HepG2 (cell line): ENCODE data around the gene SEMA3C. TPM values are rescaled to one million over a fixed set of nuclear protein-coding genes. Genes with fewer than 3 reads are reported as not detected.

ENCODE experiments used
- ATAC-seq: fragments of 200-7000 bp; cut with Tn5 transposase; 3 replicates; pipeline ENCODE4 v1.9.1; 2020; ENCODE audit warnings: mild to moderate bottlenecking, moderate library complexity
- BruUV-seq: library from RNA; stranded (reverse); fragments of 400-500 nt; replicated peaks from 2 replicates; lab custom pipeline; 2021; lab: Mats Ljungman, UMichigan
- CTCF ChIA-PET: fragments of 300-600 bp; formaldehyde crosslinking; extraction: SDS; loops from one replicate; lab custom pipeline; 2021; ENCODE audit warnings: low total read pairs, inconsistent platforms, low intra/inter-chr PET ratio; lab: Yijun Ruan, JAX
- POLR2A ChIA-PET: fragments of 350-600 bp; sonication (Branson Sonifier 250); formaldehyde crosslinking; loops from one replicate; lab custom pipeline; 2020; ENCODE audit warnings: antibody characterized with exemption, inconsistent platforms; lab: Yijun Ruan, JAX
- DNase-seq: peaks from one replicate; pipeline ENCODE4 v3.0.0-alpha.2; 2015; ENCODE audit warnings: low spot score
- FAIRE-seq: peaks from 3 replicates; lab custom pipeline; 2011; peaks lifted over from hg19 to GRCh38; lab: Jason Lieb, UNC
- H2AFZ ChIP-seq: one replicate; pipeline ENCODE4 v1.6.1; 2011; ENCODE audit warnings: low read length, inconsistent platforms
- H3K27ac ChIP-seq: fragments of 300-600 bp; 3 replicates; pipeline ENCODE4 v1.8.0; 2011; ENCODE audit warnings: mixed run types, mild to moderate bottlenecking, mixed read lengths, low read length, inconsistent platforms; ENCODE audit not compliant: insufficient read depth; ENCODE audit errors: extremely low read length
- H3K27me3 ChIP-seq, 2 experiments: fragments of 200-600 bp in 1 of 2; 2 replicates in 1 of 2; 3 replicates in 1 of 2; pipeline versions ENCODE4 v1.6.0 to v1.8.0; 2011; ENCODE audit warnings: low read length in 2 of 2, mild to moderate bottlenecking in 2 of 2, moderate library complexity in 2 of 2, inconsistent platforms in 1 of 2; ENCODE audit not compliant: insufficient read depth in 2 of 2, control insufficient read depth in 1 of 2
- H3K36me3 ChIP-seq, 2 experiments: fragments of 200-600 bp in 1 of 2; replicated peaks in 1 of 2; 2 replicates in 1 of 2; 3 replicates in 1 of 2; pipeline versions ENCODE4 v1.5.1 to v1.8.0; 2011; ENCODE audit warnings: low read length in 2 of 2, inconsistent platforms in 1 of 2; ENCODE audit not compliant: insufficient read depth in 2 of 2, control insufficient read depth in 1 of 2
- H3K4me1 ChIP-seq: 2 replicates; pipeline ENCODE4 v1.5.1; 2012; ENCODE audit warnings: low read length, inconsistent platforms; ENCODE audit not compliant: insufficient read depth
- H3K4me2 ChIP-seq: 2 replicates; pipeline ENCODE4 v1.6.0; 2011; ENCODE audit warnings: low read depth, low read length, inconsistent platforms
- H3K4me3 ChIP-seq, 3 experiments: fragments of 200-600 bp in 1 of 3; sonication (generic), shearing (Covaris generic) in 1 of 3; replicated peaks in 1 of 3; 2 replicates each; pipeline ENCODE4 v1.5.1; 2011 to 2016; ENCODE audit warnings: low read length in 3 of 3, inconsistent platforms in 2 of 3, low read depth in 2 of 3, mild to moderate bottlenecking in 2 of 3, control low read depth in 1 of 3, mixed read lengths in 1 of 3; ENCODE audit not compliant: insufficient read depth in 1 of 3
- H3K79me2 ChIP-seq: one replicate; pipeline ENCODE4 v1.6.1; 2011; ENCODE audit warnings: low read length, inconsistent platforms; ENCODE audit not compliant: insufficient read depth
- H3K9ac ChIP-seq: 2 replicates; pipeline ENCODE4 v1.6.0; 2011; ENCODE audit warnings: mild to moderate bottlenecking, low read depth, low read length, inconsistent platforms; ENCODE audit not compliant: insufficient read depth
- H3K9me3 ChIP-seq: 2 replicates; pipeline ENCODE4 v1.5.1; 2012; ENCODE audit warnings: mild to moderate bottlenecking, low read length
- H4K20me1 ChIP-seq: 2 replicates; pipeline ENCODE4 v1.6.0; 2011; ENCODE audit warnings: inconsistent platforms, mild to moderate bottlenecking, low read length, moderate library complexity; ENCODE audit not compliant: insufficient read depth
- AHR ChIP-seq: IDR thresholded peaks from 2 replicates; pipeline ENCODE4 v1.6.1; 2018; ENCODE audit warnings: missing genetic modification reagents, missing compliant biosample characterization
- HIVEP1 ChIP-seq: sonication (generic); formaldehyde crosslinking; IDR thresholded peaks from 2 replicates; pipeline ENCODE4 v1.4.0; 2020; ENCODE audit warnings: mild to moderate bottlenecking, missing genetic modification reagents
- NFRKB ChIP-seq: fragments of 450-650 bp; IDR thresholded peaks from 2 replicates; pipeline ENCODE4 v1.6.1; 2017
- RCOR2 ChIP-seq: IDR thresholded peaks from 2 replicates; pipeline ENCODE4 v1.6.1; 2016; ENCODE audit warnings: missing biosample characterization, missing genetic modification reagents
- SCMH1 ChIP-seq: sonication (generic); formaldehyde crosslinking; IDR thresholded peaks from 2 replicates; pipeline ENCODE4 v1.9.0; 2021; ENCODE audit warnings: missing genetic modification reagents, mild to moderate bottlenecking, borderline replicate concordance
- SMAD1 ChIP-seq: sonication (generic); formaldehyde crosslinking; IDR thresholded peaks from 2 replicates; pipeline ENCODE4 v1.4.0; 2020; ENCODE audit warnings: missing genetic modification reagents, low read depth, mild to moderate bottlenecking, borderline replicate concordance
- TAF15 ChIP-seq: fragments of 200-400 bp; formaldehyde crosslinking; IDR thresholded peaks from one replicate; pipeline ENCODE4 v1.6.1; 2018; ENCODE audit warnings: mild to moderate bottlenecking, low read depth, low read length; ENCODE audit not compliant: poor library complexity, severe bottlenecking
- ZNF30 ChIP-seq: sonication (generic); formaldehyde crosslinking; IDR thresholded peaks from 2 replicates; pipeline ENCODE4 v1.5.0; 2020; ENCODE audit warnings: mild to moderate bottlenecking, missing genetic modification reagents
- ZNF431 ChIP-seq: sonication (generic); formaldehyde crosslinking; IDR thresholded peaks from 2 replicates; pipeline ENCODE4 v1.9.0; 2022; ENCODE audit warnings: missing genetic modification reagents, low read depth, mild to moderate bottlenecking, borderline replicate concordance
- ZNF550 ChIP-seq: sonication (generic); formaldehyde crosslinking; IDR thresholded peaks from 2 replicates; pipeline ENCODE4 v1.4.0; 2020; ENCODE audit warnings: mild to moderate bottlenecking, missing genetic modification reagents, borderline replicate concordance
- ZNF619 ChIP-seq: sonication (generic); formaldehyde crosslinking; IDR thresholded peaks from 2 replicates; pipeline ENCODE4 v1.4.0; 2020; ENCODE audit warnings: mild to moderate bottlenecking, missing genetic modification reagents
- ZNF713 ChIP-seq: sonication (generic); formaldehyde crosslinking; IDR thresholded peaks from 2 replicates; pipeline ENCODE4 v1.4.0; 2020; ENCODE audit warnings: mild to moderate bottlenecking, missing genetic modification reagents
- ZNF792 ChIP-seq: IDR thresholded peaks from 2 replicates; pipeline ENCODE4 v1.6.1; 2016
- ZNF841 ChIP-seq: sonication (generic); formaldehyde crosslinking; IDR thresholded peaks from 2 replicates; pipeline ENCODE4 v1.8.1; 2023; ENCODE audit warnings: missing genetic modification reagents, borderline replicate concordance
- ZSCAN12 ChIP-seq: sonication (generic); formaldehyde crosslinking; IDR thresholded peaks from 2 replicates; pipeline ENCODE4 v1.9.0; 2021; ENCODE audit warnings: mild to moderate bottlenecking, missing genetic modification reagents
- ZSCAN20 ChIP-seq: sonication (generic); formaldehyde crosslinking; IDR thresholded peaks from 2 replicates; pipeline ENCODE4 v1.4.0; 2020; ENCODE audit warnings: missing genetic modification reagents, mild to moderate bottlenecking, borderline replicate concordance
- ZZZ3 ChIP-seq: sonication (generic); formaldehyde crosslinking; IDR thresholded peaks from 2 replicates; pipeline ENCODE4 v1.4.0; 2020; ENCODE audit warnings: missing genetic modification reagents, mild to moderate bottlenecking, borderline replicate concordance
- WGBS: methylation state at CpG from one replicate; pipeline ENCODE4 v1.1.6; 2017; ENCODE audit warnings: low lambda C conversion rate; 5-methylcytosine and 5-hydroxymethylcytosine counted together
- in situ Hi-C: cut with HindIII; loops from 2 replicates; pipeline ENCODE4 v1.10.0; 2017; ENCODE audit warnings: low pct_unique_long_range_greater_than_20kb; ENCODE audit not compliant: extremely low pct_ligation_motif_present
- intact Hi-C: fragments of 100-400 bp; cut with micrococcal nuclease; formaldehyde crosslinking; loops from one replicate; pipeline ENCODE4 v1.10.0; 2022; ENCODE audit not compliant: unreplicated experiment
- polyA plus RNA-seq, 8 experiments: library from polyadenylated mRNA; depleted of rRNA in 3 of 8; stranded (reverse) in 7 of 8; unstranded in 1 of 8; fragments of >200 nt; fragmentation: Illumina TruSeq in 4 of 8; extraction: Trizol in 4 of 8; gene quantifications; 2 replicates each; pipeline versions ENCODE4 v1.2.1 to v1.2.3, GENCODE V29; 2011 to 2016; ENCODE audit warnings: low read depth in 4 of 8, missing spikeins in 1 of 8, mixed read lengths in 1 of 8; ENCODE audit not compliant: insufficient read depth in 1 of 8
- total RNA-seq, 5 experiments: library from RNA; depleted of rRNA; stranded (reverse); fragments of >200 nt; fragmentation: Illumina TruSeq; extraction: Trizol; gene quantifications; 2 replicates each; pipeline ENCODE4 v1.2.3, GENCODE V29; 2016; ENCODE audit warnings: low read depth in 1 of 5
- TF ChIP-seq, protein P1 (sequence below): sonication (generic); formaldehyde crosslinking; IDR thresholded peaks from 2 replicates; pipeline ENCODE4 v1.8.1; 2023; ENCODE audit warnings: mild to moderate bottlenecking, missing genetic modification reagents, borderline replicate concordance
- TF ChIP-seq, protein P2 (sequence below): sonication (generic); formaldehyde crosslinking; IDR thresholded peaks from 2 replicates; pipeline ENCODE4 v1.5.0; 2020; ENCODE audit warnings: mild to moderate bottlenecking, missing genetic modification reagents

Gene SEMA3C
- total and polyA plus RNA-seq, 2 of the 13 experiments (the other 11 are each of a cell fraction or from before 2014, with no cell fraction given), result 0.05 to 0.13 TPM

DNA sequence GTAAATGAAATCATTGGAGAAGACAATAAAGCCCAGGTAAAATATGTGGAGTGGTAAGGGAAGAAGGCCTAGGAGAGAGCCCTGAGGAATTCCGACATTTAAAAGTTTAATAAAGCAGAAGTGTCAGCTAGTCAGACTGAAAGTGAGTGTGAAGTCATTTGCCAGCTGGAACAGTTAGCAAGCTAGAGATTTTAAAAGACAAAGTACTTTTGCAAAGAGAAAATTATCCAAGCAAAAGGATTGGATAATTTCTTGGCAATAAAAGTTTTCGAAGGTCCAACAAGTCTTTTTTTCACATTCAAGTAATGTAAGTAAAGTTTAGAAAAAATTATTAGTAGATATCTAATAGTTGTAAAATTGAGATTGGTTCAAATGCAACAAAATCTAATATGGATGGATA lies 27.1 kb upstream of the SEMA3C start:
- H4K20me1 ChIP-seq, result no peaks in the 10 kb centered on the region
- intact Hi-C loops (no loop called here), in situ Hi-C loops (no loop called here)
- POLR2A ChIA-PET, result no interaction called here
- 5% methylated on average over 2 of the region's 2 CpGs for WGBS
- no peak overlapping the region for H2AFZ ChIP-seq
- BruUV-seq, result no TSS peak
- no peaks in the 10 kb centered on the region for H3K27me3 ChIP-seq
- TF ChIP-seq ZSCAN12 (CRISPR knock-in tag) (no peak), AHR (CRISPR knock-in tag) (no peak), TAF15 (no peak), ZNF30 (CRISPR knock-in tag) (no peak)
- DNase-seq (no peak), ATAC-seq (no peak), FAIRE-seq (no peak)
- H3K4me2 ChIP-seq, result no peak overlapping the region
- H3K9ac ChIP-seq, result no peak overlapping the region
- H3K4me1 ChIP-seq, result peaks cover 17% of the 10 kb centered on the region; the same call in 1 of the 2 replicates
- no peaks in the 10 kb centered on the region for H3K9me3 ChIP-seq
- no peaks in the 10 kb centered on the region for H3K79me2 ChIP-seq
- no peak overlapping the region for H3K4me3 ChIP-seq
- H3K36me3 ChIP-seq, result no peaks in the 10 kb centered on the region
- CTCF ChIA-PET, result no interaction called here
- no peak overlapping the region for H3K27ac ChIP-seq

DNA sequence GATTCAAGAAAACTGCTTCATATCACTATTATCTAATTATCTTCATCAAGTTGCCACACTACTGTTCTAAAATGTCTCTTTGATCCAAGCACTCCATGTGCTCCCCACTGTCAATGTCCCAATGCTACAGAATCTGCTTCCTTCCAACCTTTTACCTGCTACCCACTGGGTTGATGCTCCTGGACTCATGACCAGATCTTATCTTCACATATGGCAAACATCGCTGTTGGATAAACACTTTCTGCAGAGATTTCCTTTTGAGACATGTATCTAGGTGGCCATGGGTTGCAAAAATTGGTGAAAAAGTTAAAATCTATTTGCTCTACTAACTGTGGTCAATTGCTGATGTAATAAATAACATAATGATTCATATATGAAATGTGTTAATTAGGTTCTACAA lies 24.5 kb upstream of the SEMA3C start:
- H3K79me2 ChIP-seq, result no peaks in the 10 kb centered on the region
- no peak overlapping the region for H3K4me3 ChIP-seq
- no peaks in the 10 kb centered on the region for H3K9me3 ChIP-seq
- no TSS peak for BruUV-seq
- 13% methylated on average over 1 of the region's 1 CpG for WGBS
- in situ Hi-C loops (no loop called here), intact Hi-C loops (no loop called here)
- H3K9ac ChIP-seq, result no peak overlapping the region
- no peaks in the 10 kb centered on the region for H3K36me3 ChIP-seq
- FAIRE-seq, result no peak
- no peak overlapping the region for H3K4me2 ChIP-seq
- POLR2A ChIA-PET, result no interaction called here
- H3K27me3 ChIP-seq, result no peaks in the 10 kb centered on the region
- no peak for TF ChIP-seq ZNF619 (CRISPR knock-in tag)
- TF ChIP-seq ZNF792, result no peak
- TF ChIP-seq ZZZ3 (CRISPR knock-in tag), result no peak
- no peak for TF ChIP-seq ZSCAN20
- no peak for TF ChIP-seq ZNF841 (CRISPR knock-in tag)
- TF ChIP-seq ZNF550, result no peak
- no peak for TF ChIP-seq ZNF431
- no peak for TF ChIP-seq ZNF713 (CRISPR knock-in tag)
- TF ChIP-seq RCOR2 (CRISPR knock-in tag), result no peak
- TF ChIP-seq, protein P1, sequence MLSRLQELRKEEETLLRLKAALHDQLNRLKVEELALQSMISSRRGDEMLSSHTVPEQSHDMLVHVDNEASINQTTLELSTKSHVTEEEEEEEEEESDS (CRISPR knock-in tag), result no peak
- TF ChIP-seq SCMH1, result no peak
- TF ChIP-seq SMAD1 (CRISPR knock-in tag), result no peak
- no peak for TF ChIP-seq HIVEP1 (CRISPR knock-in tag)
- TF ChIP-seq, protein P2, sequence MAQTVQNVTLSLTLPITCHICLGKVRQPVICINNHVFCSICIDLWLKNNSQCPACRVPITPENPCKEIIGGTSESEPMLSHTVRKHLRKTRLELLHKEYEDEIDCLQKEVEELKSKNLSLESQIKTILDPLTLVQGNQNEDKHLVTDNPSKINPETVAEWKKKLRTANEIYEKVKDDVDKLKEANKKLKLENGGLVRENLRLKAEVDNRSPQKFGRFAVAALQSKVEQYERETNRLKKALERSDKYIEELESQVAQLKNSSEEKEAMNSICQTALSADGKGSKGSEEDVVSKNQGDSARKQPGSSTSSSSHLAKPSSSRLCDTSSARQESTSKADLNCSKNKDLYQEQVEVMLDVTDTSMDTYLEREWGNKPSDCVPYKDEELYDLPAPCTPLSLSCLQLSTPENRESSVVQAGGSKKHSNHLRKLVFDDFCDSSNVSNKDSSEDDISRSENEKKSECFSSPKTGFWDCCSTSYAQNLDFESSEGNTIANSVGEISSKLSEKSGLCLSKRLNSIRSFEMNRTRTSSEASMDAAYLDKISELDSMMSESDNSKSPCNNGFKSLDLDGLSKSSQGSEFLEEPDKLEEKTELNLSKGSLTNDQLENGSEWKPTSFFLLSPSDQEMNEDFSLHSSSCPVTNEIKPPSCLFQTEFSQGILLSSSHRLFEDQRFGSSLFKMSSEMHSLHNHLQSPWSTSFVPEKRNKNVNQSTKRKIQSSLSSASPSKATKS (CRISPR knock-in tag), result no peak
- TF ChIP-seq NFRKB, result no peak
- DNase-seq, result no peak
- no peak for ATAC-seq
- no peak overlapping the region for H3K27ac ChIP-seq
- no peak overlapping the region for H2AFZ ChIP-seq
- H3K4me1 ChIP-seq, result peaks cover 17% of the 10 kb centered on the region; the same call in 1 of the 2 replicates
- no peaks in the 10 kb centered on the region for H4K20me1 ChIP-seq
- CTCF ChIA-PET, result no interaction called here
